GM23338 (cell line): ENCODE measurements around the gene CDK10. TPM values are rescaled to one million over a fixed set of nuclear protein-coding genes. Genes with fewer than 3 reads are reported as not detected.

ENCODE experiments used
- ATAC-seq: fragments of 200-7000 bp; cut with Tn5 transposase; 3 replicates; pipeline ENCODE4 v1.9.1; 2020
- DNase-seq: peaks from one replicate; pipeline ENCODE4 v3.0.0-alpha.2; 2015; ENCODE audit warnings: low spot score
- H2AFZ ChIP-seq: fragments of 200-600 bp; sonication (generic); 2 replicates; pipeline ENCODE4 v1.8.0; 2016; ENCODE audit warnings: antibody characterized with exemption, mild to moderate bottlenecking, moderate library complexity
- H3F3A ChIP-seq: fragments of 200-600 bp; sonication (generic); replicated peaks from 2 replicates; pipeline ENCODE4 v1.8.0; 2017; ENCODE audit warnings: antibody characterized with exemption, mixed run types, low read depth
- H3K27ac ChIP-seq: fragments of 200-600 bp; sonication (generic); 2 replicates; pipeline ENCODE4 v1.6.1; 2016; ENCODE audit warnings: low read depth
- H3K27me3 ChIP-seq: fragments of 200-600 bp; sonication (generic); 2 replicates; pipeline ENCODE4 v1.8.0; 2016; ENCODE audit warnings: mild to moderate bottlenecking, mixed run types, moderate library complexity; ENCODE audit not compliant: insufficient read depth
- H3K36me3 ChIP-seq: fragments of 200-600 bp; sonication (generic); 2 replicates; pipeline ENCODE4 v1.8.0; 2016; ENCODE audit warnings: mild to moderate bottlenecking; ENCODE audit not compliant: insufficient read depth
- H3K4me1 ChIP-seq: fragments of 200-600 bp; sonication (generic); 2 replicates; pipeline ENCODE4 v1.8.0; 2016; ENCODE audit warnings: mild to moderate bottlenecking, moderate library complexity; ENCODE audit not compliant: insufficient read depth
- H3K4me2 ChIP-seq: fragments of 200-600 bp; sonication (generic); 2 replicates; pipeline ENCODE4 v1.7.1; 2017; ENCODE audit warnings: mixed run types
- H3K4me3 ChIP-seq: fragments of 200-600 bp; sonication (generic); 2 replicates; pipeline ENCODE4 v1.6.1; 2016; ENCODE audit warnings: mixed run types
- H3K79me2 ChIP-seq: fragments of 200-600 bp; sonication (generic); replicated peaks from 2 replicates; pipeline ENCODE4 v1.8.0; 2017; ENCODE audit warnings: mild to moderate bottlenecking; ENCODE audit not compliant: insufficient read depth
- H3K9me2 ChIP-seq: fragments of 200-600 bp; sonication (generic); 2 replicates; pipeline ENCODE4 v1.8.0; 2017; ENCODE audit not compliant: insufficient read depth
- H4K20me1 ChIP-seq: fragments of 200-600 bp; sonication (generic); replicated peaks from 2 replicates; pipeline ENCODE4 v1.8.0; 2017; ENCODE audit warnings: mild to moderate bottlenecking; ENCODE audit not compliant: insufficient read depth
- H3K27ac Mint-ChIP-seq: 2 replicates; pipeline ENCODE4 v1.8.0; 2020; ENCODE audit warnings: inconsistent platforms, mild to moderate bottlenecking, moderate library complexity, mixed read lengths
- H3K27me3 Mint-ChIP-seq: 3 replicates; pipeline ENCODE4 v1.8.0; 2022; ENCODE audit warnings: low read depth, mild to moderate bottlenecking, moderate library complexity, mixed read lengths, inconsistent platforms; ENCODE audit not compliant: insufficient read depth, poor library complexity
- H3K36me3 Mint-ChIP-seq: 3 replicates; pipeline ENCODE4 v1.8.0; 2021; ENCODE audit warnings: low read depth, mild to moderate bottlenecking, inconsistent platforms, moderate library complexity, mixed read lengths
- H3K4me1 Mint-ChIP-seq: 3 replicates; pipeline ENCODE4 v1.8.0; 2020; ENCODE audit warnings: mild to moderate bottlenecking, inconsistent platforms, mixed read lengths
- H3K4me3 Mint-ChIP-seq: 3 replicates; pipeline ENCODE4 v1.8.0; 2021; ENCODE audit warnings: moderate library complexity, mild to moderate bottlenecking, inconsistent platforms, mixed read lengths
- H3K9me3 Mint-ChIP-seq: 3 replicates; pipeline ENCODE4 v1.8.0; 2020; ENCODE audit warnings: moderate library complexity, mild to moderate bottlenecking, inconsistent platforms, mixed read lengths
- CREB1 ChIP-seq: fragments of 250-450 bp; sonication (Bioruptor Pico); IDR thresholded peaks from 2 replicates; pipeline ENCODE4 v1.5.0; 2020; ENCODE audit warnings: low read depth, mild to moderate bottlenecking, moderate library complexity
- EZH2 ChIP-seq: fragments of 200-600 bp; sonication (generic); IDR thresholded peaks from one replicate; pipeline ENCODE4 v1.8.0; 2017; ENCODE audit warnings: antibody characterized with exemption, mild to moderate bottlenecking, low read depth; ENCODE audit not compliant: unreplicated experiment
- EZH2phosphoT487 ChIP-seq: fragments of 200-600 bp; sonication (generic); IDR thresholded peaks from one replicate; pipeline ENCODE4 v1.8.1; 2018; ENCODE audit warnings: antibody characterized with exemption; ENCODE audit not compliant: unreplicated experiment
- JUNB ChIP-seq: IDR thresholded peaks from one replicate; pipeline ENCODE4 v1.6.1; 2016; ENCODE audit warnings: antibody characterized with exemption; ENCODE audit not compliant: unreplicated experiment
- POLR2AphosphoS5 ChIP-seq: IDR thresholded peaks from 2 replicates; pipeline ENCODE4 v1.6.1; 2016; ENCODE audit warnings: antibody characterized with exemption, low read depth
- STAT1 ChIP-seq: IDR thresholded peaks from one replicate; pipeline ENCODE4 v1.6.1; 2016; ENCODE audit warnings: antibody characterized with exemption; ENCODE audit not compliant: unreplicated experiment
- ZNF114 ChIP-seq: fragments of 250-450 bp; sonication (Bioruptor Pico); IDR thresholded peaks from 2 replicates; pipeline ENCODE4 v1.5.0; 2020; ENCODE audit warnings: mild to moderate bottlenecking, moderate library complexity
- polyA plus RNA-seq: library from polyadenylated mRNA; unstranded; fragments of >200 nt; fragmentation: Nextera tagmentation; extraction: Ambion mirVana; gene quantifications from 2 replicates; pipeline ENCODE4 v1.2.1, GENCODE V29; 2016
- total RNA-seq: library from RNA; depleted of rRNA; stranded (reverse); fragments of >200 nt; shearing (Covaris generic); gene quantifications from 2 replicates; pipeline ENCODE4 v1.2.3, GENCODE V29; 2014
- TF ChIP-seq, protein P1 (sequence below): IDR thresholded peaks from 2 replicates; pipeline ENCODE4 v1.6.1; 2016; ENCODE audit warnings: antibody characterized with exemption
- TF ChIP-seq, protein P2 (sequence below), 2 experiments: fragments of 200-600 bp in 1 of 2; sonication (generic) in 1 of 2; conservative IDR thresholded peaks; 2 replicates each; pipeline versions ENCODE4 v1.5.1 to v1.6.1; 2016 to 2017; ENCODE audit warnings: antibody characterized with exemption in 2 of 2, low read depth in 2 of 2, mild to moderate bottlenecking in 2 of 2, moderate library complexity in 1 of 2
- TF ChIP-seq, protein P3 (sequence below): IDR thresholded peaks from one replicate; pipeline ENCODE4 v1.6.1; 2018; ENCODE audit warnings: antibody characterized with exemption; ENCODE audit not compliant: unreplicated experiment
- TF ChIP-seq, protein P4 (sequence below): fragments of 250-450 bp; sonication (Bioruptor Pico); IDR thresholded peaks from 2 replicates; pipeline ENCODE4 v1.5.0; 2020; ENCODE audit warnings: mild to moderate bottlenecking, moderate library complexity

Gene CDK10
- total and polyA plus RNA-seq, 2 experiments from 2014 or later = 64.6 to 88.0 TPM

DNA sequence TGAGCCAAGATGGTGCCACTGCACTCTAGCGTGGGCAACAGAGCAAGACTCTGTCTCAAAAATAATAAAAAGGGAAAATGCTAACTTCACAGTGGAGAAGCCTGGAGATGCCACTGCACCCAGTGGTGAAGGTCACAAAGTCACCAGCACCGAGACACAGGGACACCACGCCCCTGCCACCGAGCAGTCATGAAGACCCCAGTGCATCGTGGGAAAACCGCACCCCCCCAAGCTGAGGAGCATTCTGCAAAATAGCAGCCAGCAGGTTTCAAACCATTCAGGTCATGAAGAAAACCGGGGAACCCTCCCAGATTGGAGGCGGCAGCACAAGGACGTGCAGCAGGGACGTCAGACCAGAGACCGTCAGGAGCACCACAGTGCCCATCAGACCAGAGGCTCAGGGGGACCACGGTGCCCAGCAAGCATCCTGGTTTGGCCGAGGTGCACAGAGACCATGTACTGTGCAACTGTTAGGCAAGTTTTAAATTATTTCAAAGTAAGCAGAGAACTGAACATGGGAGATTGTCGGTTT, 42.7 kb upstream of the CDK10 start (continued):
- TF ChIP-seq ZNF114 (CRISPR knock-in tag) (no peak), CREB1 (CRISPR knock-in tag) (no peak), EZH2 (no peak), STAT1 (no peak), POLR2AphosphoS5 (no peak), EZH2phosphoT487 (no peak)
- TF ChIP-seq, protein P1, sequence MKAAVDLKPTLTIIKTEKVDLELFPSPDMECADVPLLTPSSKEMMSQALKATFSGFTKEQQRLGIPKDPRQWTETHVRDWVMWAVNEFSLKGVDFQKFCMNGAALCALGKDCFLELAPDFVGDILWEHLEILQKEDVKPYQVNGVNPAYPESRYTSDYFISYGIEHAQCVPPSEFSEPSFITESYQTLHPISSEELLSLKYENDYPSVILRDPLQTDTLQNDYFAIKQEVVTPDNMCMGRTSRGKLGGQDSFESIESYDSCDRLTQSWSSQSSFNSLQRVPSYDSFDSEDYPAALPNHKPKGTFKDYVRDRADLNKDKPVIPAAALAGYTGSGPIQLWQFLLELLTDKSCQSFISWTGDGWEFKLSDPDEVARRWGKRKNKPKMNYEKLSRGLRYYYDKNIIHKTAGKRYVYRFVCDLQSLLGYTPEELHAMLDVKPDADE = no peak
- TF ChIP-seq, protein P2, sequence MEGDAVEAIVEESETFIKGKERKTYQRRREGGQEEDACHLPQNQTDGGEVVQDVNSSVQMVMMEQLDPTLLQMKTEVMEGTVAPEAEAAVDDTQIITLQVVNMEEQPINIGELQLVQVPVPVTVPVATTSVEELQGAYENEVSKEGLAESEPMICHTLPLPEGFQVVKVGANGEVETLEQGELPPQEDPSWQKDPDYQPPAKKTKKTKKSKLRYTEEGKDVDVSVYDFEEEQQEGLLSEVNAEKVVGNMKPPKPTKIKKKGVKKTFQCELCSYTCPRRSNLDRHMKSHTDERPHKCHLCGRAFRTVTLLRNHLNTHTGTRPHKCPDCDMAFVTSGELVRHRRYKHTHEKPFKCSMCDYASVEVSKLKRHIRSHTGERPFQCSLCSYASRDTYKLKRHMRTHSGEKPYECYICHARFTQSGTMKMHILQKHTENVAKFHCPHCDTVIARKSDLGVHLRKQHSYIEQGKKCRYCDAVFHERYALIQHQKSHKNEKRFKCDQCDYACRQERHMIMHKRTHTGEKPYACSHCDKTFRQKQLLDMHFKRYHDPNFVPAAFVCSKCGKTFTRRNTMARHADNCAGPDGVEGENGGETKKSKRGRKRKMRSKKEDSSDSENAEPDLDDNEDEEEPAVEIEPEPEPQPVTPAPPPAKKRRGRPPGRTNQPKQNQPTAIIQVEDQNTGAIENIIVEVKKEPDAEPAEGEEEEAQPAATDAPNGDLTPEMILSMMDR (conservative IDR thresholded peaks at IDR 0.05; ENCODE audit: low read depth in 2 of 2) = no peak

DNA sequence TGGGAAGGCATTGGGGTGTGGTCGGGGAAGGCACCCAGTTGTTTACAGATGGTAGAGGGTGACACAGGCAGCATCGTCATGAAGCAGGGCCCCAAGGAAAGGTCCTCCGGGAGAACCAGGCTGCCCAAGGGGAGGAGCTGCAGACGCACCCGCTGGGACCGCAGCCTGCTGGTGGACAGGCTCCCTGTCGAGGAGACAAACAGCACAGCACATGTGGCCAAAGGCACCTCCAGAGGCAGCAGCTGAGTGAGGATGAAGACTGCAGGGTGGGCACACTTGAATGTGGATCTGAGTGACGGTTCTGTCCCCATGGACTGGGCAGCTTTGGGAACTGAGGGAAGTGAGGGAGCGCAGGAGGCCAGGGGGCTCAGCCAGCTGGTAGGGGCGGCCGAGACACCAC, 41.4 kb upstream of the CDK10 start:
- Histone ChIP-seq H3K27ac (no peak overlapping the region), H3K36me3 (no peaks in the 10 kb centered on the region)
- TF ChIP-seq CREB1 (CRISPR knock-in tag) (no peak), EZH2 (no peak), JUNB (no peak)
- TF ChIP-seq, protein P3, sequence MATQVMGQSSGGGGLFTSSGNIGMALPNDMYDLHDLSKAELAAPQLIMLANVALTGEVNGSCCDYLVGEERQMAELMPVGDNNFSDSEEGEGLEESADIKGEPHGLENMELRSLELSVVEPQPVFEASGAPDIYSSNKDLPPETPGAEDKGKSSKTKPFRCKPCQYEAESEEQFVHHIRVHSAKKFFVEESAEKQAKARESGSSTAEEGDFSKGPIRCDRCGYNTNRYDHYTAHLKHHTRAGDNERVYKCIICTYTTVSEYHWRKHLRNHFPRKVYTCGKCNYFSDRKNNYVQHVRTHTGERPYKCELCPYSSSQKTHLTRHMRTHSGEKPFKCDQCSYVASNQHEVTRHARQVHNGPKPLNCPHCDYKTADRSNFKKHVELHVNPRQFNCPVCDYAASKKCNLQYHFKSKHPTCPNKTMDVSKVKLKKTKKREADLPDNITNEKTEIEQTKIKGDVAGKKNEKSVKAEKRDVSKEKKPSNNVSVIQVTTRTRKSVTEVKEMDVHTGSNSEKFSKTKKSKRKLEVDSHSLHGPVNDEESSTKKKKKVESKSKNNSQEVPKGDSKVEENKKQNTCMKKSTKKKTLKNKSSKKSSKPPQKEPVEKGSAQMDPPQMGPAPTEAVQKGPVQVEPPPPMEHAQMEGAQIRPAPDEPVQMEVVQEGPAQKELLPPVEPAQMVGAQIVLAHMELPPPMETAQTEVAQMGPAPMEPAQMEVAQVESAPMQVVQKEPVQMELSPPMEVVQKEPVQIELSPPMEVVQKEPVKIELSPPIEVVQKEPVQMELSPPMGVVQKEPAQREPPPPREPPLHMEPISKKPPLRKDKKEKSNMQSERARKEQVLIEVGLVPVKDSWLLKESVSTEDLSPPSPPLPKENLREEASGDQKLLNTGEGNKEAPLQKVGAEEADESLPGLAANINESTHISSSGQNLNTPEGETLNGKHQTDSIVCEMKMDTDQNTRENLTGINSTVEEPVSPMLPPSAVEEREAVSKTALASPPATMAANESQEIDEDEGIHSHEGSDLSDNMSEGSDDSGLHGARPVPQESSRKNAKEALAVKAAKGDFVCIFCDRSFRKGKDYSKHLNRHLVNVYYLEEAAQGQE = no peak
- TF ChIP-seq, protein P1 = no peak
- TF ChIP-seq, protein P4, sequence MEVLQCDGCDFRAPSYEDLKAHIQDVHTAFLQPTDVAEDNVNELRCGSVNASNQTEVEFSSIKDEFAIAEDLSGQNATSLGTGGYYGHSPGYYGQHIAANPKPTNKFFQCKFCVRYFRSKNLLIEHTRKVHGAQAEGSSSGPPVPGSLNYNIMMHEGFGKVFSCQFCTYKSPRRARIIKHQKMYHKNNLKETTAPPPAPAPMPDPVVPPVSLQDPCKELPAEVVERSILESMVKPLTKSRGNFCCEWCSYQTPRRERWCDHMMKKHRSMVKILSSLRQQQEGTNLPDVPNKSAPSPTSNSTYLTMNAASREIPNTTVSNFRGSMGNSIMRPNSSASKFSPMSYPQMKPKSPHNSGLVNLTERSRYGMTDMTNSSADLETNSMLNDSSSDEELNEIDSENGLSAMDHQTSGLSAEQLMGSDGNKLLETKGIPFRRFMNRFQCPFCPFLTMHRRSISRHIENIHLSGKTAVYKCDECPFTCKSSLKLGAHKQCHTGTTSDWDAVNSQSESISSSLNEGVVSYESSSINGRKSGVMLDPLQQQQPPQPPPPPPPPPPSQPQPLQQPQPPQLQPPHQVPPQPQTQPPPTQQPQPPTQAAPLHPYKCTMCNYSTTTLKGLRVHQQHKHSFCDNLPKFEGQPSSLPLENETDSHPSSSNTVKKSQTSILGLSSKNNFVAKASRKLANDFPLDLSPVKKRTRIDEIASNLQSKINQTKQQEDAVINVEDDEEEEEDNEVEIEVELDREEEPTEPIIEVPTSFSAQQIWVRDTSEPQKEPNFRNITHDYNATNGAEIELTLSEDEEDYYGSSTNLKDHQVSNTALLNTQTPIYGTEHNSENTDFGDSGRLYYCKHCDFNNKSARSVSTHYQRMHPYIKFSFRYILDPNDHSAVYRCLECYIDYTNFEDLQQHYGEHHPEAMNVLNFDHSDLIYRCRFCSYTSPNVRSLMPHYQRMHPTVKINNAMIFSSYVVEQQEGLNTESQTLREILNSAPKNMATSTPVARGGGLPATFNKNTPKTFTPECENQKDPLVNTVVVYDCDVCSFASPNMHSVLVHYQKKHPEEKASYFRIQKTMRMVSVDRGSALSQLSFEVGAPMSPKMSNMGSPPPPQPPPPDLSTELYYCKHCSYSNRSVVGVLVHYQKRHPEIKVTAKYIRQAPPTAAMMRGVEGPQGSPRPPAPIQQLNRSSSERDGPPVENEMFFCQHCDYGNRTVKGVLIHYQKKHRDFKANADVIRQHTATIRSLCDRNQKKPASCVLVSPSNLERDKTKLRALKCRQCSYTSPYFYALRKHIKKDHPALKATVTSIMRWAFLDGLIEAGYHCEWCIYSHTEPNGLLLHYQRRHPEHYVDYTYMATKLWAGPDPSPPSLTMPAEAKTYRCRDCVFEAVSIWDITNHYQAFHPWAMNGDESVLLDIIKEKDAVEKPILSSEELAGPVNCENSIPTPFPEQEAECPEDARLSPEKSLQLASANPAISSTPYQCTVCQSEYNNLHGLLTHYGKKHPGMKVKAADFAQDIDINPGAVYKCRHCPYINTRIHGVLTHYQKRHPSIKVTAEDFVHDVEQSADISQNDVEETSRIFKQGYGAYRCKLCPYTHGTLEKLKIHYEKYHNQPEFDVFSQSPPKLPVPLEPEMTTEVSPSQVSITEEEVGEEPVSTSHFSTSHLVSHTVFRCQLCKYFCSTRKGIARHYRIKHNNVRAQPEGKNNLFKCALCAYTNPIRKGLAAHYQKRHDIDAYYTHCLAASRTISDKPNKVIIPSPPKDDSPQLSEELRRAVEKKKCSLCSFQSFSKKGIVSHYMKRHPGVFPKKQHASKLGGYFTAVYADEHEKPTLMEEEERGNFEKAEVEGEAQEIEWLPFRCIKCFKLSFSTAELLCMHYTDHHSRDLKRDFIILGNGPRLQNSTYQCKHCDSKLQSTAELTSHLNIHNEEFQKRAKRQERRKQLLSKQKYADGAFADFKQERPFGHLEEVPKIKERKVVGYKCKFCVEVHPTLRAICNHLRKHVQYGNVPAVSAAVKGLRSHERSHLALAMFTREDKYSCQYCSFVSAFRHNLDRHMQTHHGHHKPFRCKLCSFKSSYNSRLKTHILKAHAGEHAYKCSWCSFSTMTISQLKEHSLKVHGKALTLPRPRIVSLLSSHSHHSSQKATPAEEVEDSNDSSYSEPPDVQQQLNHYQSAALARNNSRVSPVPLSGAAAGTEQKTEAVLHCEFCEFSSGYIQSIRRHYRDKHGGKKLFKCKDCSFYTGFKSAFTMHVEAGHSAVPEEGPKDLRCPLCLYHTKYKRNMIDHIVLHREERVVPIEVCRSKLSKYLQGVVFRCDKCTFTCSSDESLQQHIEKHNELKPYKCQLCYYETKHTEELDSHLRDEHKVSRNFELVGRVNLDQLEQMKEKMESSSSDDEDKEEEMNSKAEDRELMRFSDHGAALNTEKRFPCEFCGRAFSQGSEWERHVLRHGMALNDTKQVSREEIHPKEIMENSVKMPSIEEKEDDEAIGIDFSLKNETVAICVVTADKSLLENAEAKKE (CRISPR knock-in tag) = no peak

More for the DNA sequence above, 41.4 kb upstream of the CDK10 start:
- Mint-ChIP-seq H3K4me3 (no peak overlapping the region), H3K4me1 (peaks cover 6% of the 10 kb centered on the region; the same call in 2 of the 3 replicates), H3K27me3 (peaks cover 10% of the 10 kb centered on the region), H3K27ac (no peak overlapping the region), H3K36me3 (peaks cover 26% of the 10 kb centered on the region), H3K9me3 (no peaks in the 10 kb centered on the region; the same call in 2 of the 3 replicates)
- no peak overlapping the region for H2AFZ ChIP-seq
- no peak for DNase-seq
- H3K4me2 ChIP-seq = no peak overlapping the region
- no peaks in the 10 kb centered on the region for H3K4me1 ChIP-seq
- H4K20me1 ChIP-seq = 0 out of 2 replicates have a peak, but pooled peaks cover 3% of the 10 kb centered on the region
- ATAC-seq = no peak
- no peaks in the 10 kb centered on the region for H3K27me3 ChIP-seq
- H3K4me3 ChIP-seq = no peak overlapping the region
- H3K79me2 ChIP-seq = no peaks in the 10 kb centered on the region
- H3K9me2 ChIP-seq = no peaks in the 10 kb centered on the region
- peaks cover 4% of the 10 kb centered on the region; the same call in 1 of the 2 replicates for H3F3A ChIP-seq
